ENCODE measurements around the gene ASIC2. TPM values are rescaled to one million over a fixed set of nuclear protein-coding genes. Genes with fewer than 3 reads are reported as not detected.

ASIC2 gene
- total RNA-seq, 4 donors from 2014 or later, result 0.80 to 1.8 (median 1.4) TPM; not detected in 1

DNA sequence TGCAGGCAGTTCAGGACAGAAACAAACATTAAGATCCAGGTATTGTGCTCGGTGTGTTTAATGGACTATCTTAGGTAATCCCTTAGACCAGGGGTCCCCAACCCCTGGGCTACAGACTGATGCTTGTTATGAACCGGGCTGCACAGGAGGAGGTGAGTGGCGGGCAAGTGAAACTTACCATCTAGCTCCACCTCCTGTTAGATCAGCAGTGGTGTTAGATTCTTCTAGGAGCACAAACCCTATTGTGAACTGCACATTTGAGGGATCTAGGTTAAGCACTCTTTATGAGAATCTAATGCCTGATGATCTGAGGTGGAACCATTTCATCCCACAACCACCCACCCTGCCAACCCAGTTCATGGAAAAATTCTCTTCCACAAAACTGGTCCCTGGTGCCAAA lies 37.8 kb upstream of the ASIC2 start:
- TF ChIP-seq POLR2A (IDR thresholded peaks at IDR 0.05), result no peak
- TF ChIP-seq, protein P1, sequence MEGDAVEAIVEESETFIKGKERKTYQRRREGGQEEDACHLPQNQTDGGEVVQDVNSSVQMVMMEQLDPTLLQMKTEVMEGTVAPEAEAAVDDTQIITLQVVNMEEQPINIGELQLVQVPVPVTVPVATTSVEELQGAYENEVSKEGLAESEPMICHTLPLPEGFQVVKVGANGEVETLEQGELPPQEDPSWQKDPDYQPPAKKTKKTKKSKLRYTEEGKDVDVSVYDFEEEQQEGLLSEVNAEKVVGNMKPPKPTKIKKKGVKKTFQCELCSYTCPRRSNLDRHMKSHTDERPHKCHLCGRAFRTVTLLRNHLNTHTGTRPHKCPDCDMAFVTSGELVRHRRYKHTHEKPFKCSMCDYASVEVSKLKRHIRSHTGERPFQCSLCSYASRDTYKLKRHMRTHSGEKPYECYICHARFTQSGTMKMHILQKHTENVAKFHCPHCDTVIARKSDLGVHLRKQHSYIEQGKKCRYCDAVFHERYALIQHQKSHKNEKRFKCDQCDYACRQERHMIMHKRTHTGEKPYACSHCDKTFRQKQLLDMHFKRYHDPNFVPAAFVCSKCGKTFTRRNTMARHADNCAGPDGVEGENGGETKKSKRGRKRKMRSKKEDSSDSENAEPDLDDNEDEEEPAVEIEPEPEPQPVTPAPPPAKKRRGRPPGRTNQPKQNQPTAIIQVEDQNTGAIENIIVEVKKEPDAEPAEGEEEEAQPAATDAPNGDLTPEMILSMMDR (IDR thresholded peaks at IDR 0.05), result peak in 3 of 6 experiments; percentile 16 to 27 (median 20)
- no peaks in the 10 kb centered on the region for H3K27me3 ChIP-seq
- no peaks in the 10 kb centered on the region for H3K36me3 ChIP-seq
- no peak for DNase-seq
- no peak overlapping the region for H3K4me3 ChIP-seq
- H3K9me3 ChIP-seq, result no peaks in the 10 kb centered on the region
- no peaks in the 10 kb centered on the region for H3K4me1 ChIP-seq
- H3K27ac ChIP-seq, result no peak overlapping the region

DNA sequence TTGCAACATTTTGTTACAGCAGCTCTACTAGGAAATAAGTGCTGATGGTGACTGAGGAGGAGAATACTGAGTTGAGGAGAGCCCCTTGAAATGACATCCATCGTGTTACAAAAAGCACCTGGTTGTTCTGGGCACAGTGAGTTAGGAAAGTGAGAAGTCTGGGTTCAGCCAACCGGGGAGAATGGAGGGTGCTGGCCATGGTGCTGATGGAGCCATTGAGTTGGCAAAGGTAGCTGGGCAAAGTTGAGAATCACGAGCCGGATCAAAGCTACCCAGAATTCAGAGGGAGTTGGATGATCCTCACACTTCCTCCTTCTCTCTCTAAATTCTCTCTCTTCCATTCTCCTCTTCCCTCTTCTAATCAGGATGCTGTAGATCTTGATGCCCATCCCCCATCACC lies 35.0 kb upstream of the ASIC2 start:
- Histone ChIP-seq H3K27ac (no peak overlapping the region), H3K4me1 (no peaks in the 10 kb centered on the region), H3K36me3 (no peaks in the 10 kb centered on the region), H3K4me3 (no peak overlapping the region), H3K27me3 (no peaks in the 10 kb centered on the region), H3K9me3 (no peaks in the 10 kb centered on the region)
- DNase-seq, result no peak
- TF ChIP-seq, protein P1 (IDR thresholded peaks at IDR 0.05), result no peak
- no peak for TF ChIP-seq POLR2A (IDR thresholded peaks at IDR 0.05)

DNA sequence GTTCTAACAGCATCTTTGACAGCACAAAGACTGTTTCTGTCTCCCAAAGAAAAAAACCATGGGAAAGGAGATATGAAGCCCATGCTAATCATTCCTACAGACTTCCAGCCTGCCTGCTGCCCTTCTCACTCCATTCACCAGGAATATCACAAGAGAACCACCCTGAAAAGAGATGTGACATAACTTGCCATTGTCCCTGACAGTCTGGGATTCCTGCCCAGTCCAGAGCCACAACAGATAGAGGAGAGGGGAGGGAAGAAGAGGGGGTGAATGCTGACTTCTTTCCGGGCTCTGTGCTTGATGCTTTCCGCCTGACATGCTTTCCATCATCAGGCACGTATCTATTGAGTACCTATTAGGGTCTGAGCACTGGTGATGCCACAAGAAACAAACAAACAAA lies 31.6 kb upstream of the ASIC2 start:
- H3K4me3 ChIP-seq, result no peak overlapping the region
- TF ChIP-seq, protein P1 (IDR thresholded peaks at IDR 0.05), result no peak
- TF ChIP-seq POLR2A (IDR thresholded peaks at IDR 0.05), result no peak
- H3K9me3 ChIP-seq, result no peaks in the 10 kb centered on the region
- no peak overlapping the region for H3K27ac ChIP-seq
- H3K27me3 ChIP-seq, result no peaks in the 10 kb centered on the region
- H3K4me1 ChIP-seq, result no peaks in the 10 kb centered on the region
- no peaks in the 10 kb centered on the region for H3K36me3 ChIP-seq
- DNase-seq, result no peak

DNA sequence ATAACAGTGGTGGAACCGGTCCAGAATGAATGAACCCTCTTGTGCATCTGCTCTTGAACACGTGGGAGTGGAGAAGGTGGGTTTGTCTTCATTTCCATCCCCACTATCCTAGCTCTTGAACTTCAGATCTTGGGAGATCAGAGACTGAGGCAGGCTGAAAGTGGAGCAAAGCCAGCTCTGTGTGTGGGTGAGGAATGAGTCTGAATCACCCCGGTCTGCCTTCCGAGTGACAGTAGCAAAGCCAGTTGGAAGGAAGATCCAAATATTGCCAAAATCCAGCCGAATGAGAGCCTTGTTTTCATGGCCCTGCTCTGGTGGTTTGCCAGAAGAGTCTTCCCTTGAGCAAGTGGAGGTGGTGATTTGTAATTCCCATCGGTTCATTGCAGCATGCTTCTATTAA lies 29.0 kb upstream of the ASIC2 start:
- no peak overlapping the region for H3K4me3 ChIP-seq
- H3K9me3 ChIP-seq, result no peaks in the 10 kb centered on the region
- TF ChIP-seq POLR2A (IDR thresholded peaks at IDR 0.05), result no peak
- TF ChIP-seq, protein P1 (IDR thresholded peaks at IDR 0.05), result no peak
- H3K36me3 ChIP-seq, result no peaks in the 10 kb centered on the region
- no peak overlapping the region for H3K27ac ChIP-seq
- H3K4me1 ChIP-seq, result no peaks in the 10 kb centered on the region
- H3K27me3 ChIP-seq, result no peaks in the 10 kb centered on the region
- no peak for DNase-seq

DNA sequence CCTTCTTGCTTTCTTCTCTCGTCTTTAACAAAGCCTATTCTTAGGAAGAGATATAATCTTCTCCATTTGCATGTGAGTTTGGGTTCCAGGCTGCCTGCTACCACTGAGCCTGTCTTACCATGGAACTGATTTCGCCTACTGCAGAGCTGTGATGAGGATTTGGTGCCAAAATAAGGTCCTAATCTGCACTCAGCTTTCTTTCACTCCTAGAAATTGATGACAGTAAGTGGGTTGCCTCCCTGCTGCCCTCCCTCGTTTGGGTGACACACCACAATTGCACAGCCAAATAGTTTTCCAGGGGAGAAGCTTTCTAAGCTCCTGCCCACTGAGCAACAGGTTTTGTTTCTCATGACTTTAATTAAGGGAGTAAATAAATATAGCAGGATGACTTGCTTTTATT lies 25.1 kb upstream of the ASIC2 start:
- H3K27ac ChIP-seq, result no peak overlapping the region
- no peak for DNase-seq
- TF ChIP-seq, protein P1 (IDR thresholded peaks at IDR 0.05), result no peak
- TF ChIP-seq POLR2A (IDR thresholded peaks at IDR 0.05), result no peak
- no peak overlapping the region for H3K4me3 ChIP-seq
- no peaks in the 10 kb centered on the region for H3K27me3 ChIP-seq
- no peaks in the 10 kb centered on the region for H3K9me3 ChIP-seq
- H3K4me1 ChIP-seq, result no peaks in the 10 kb centered on the region
- H3K36me3 ChIP-seq, result no peaks in the 10 kb centered on the region

DNA sequence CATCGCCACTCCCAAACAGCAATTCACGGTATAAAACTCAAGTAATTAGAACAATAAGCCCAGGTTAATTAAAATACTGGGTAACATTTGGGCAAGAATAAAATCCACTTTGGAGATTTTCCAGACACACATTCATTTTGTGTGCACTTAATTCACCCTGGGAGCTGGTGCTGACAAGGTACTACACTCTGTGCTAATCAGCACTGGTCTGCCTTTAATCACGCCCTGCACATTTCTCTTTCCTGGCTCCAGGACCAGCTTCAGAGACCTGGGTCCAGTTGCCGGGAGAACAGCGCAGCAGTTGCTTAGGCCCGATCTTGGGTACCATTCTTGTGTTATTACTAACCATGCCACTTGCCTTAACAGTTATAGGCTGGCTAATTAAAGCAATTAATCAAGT lies 23.7 kb upstream of the ASIC2 start:
- Histone ChIP-seq H3K27ac (no peak overlapping the region), H3K4me1 (no peaks in the 10 kb centered on the region), H3K4me3 (no peak overlapping the region), H3K36me3 (no peaks in the 10 kb centered on the region), H3K27me3 (no peaks in the 10 kb centered on the region), H3K9me3 (no peaks in the 10 kb centered on the region)
- TF ChIP-seq, protein P1 (IDR thresholded peaks at IDR 0.05), result no peak
- no peak for TF ChIP-seq POLR2A (IDR thresholded peaks at IDR 0.05)
- DNase-seq, result no peak
